Left kidney (tissue), 8 donors: ENCODE data around the gene TTC33. TPM values are rescaled to one million over a fixed set of nuclear protein-coding genes. Genes with fewer than 3 reads are reported as not detected.
"Not testable (repeated sequence)": the region's sequence is repeated elsewhere in the genome, so short reads cannot be mapped to it uniquely, and the experiment has no call there.

Experiments
- DNase-seq: peaks from one replicate; pipeline ENCODE4 v3.0.0-alpha.2; 2013
- long read RNA-seq, 8 donors: transcript quantifications; one replicate each; lab custom pipeline, GENCODE V29; 2026
- polyA plus RNA-seq: library from polyadenylated mRNA; unstranded; fragments of 120-200 nt; gene quantifications from one replicate; pipeline ENCODE4 v1.2.1, GENCODE V29; 2013; ENCODE audit not compliant: insufficient read length

TTC33 gene
- polyA plus RNA-seq = 39.5 TPM
- long read RNA-seq, donor 1, partial matches to known transcripts = 13 of 24 reads
- long read RNA-seq, donor 1, other reads (novel, unspliced or antisense) = 8 of 24 reads
- long read RNA-seq, donor 2, transcript TTC33-201 (5 exons, 2,612 nt) = major isoform, 6 of 13 reads
- long read RNA-seq, donor 2, partial matches to known transcripts = 7 of 13 reads
- long read RNA-seq, donor 2, other reads (novel, unspliced or antisense) = 0 of 13 reads
- long read RNA-seq, donor 3, partial matches to known transcripts = 0 of 8 reads
- long read RNA-seq, donor 3, other reads (novel, unspliced or antisense) = 5 of 8 reads
- long read RNA-seq, donor 4 = 0 reads
- long read RNA-seq, donor 5, transcript TTC33-201 (5 exons, 2,612 nt) = major isoform, 11 of 13 reads
- long read RNA-seq, donor 5, partial matches to known transcripts = 0 of 13 reads
- long read RNA-seq, donor 5, other reads (novel, unspliced or antisense) = 0 of 13 reads
- long read RNA-seq, donor 6, transcript TTC33-201 (5 exons, 2,612 nt) = major isoform, 7 of 39 reads
- long read RNA-seq, donor 6, partial matches to known transcripts = 31 of 39 reads
- long read RNA-seq, donor 6, other reads (novel, unspliced or antisense) = 0 of 39 reads
- long read RNA-seq, donor 7, transcript TTC33-201 (5 exons, 2,612 nt) = major isoform, 10 of 21 reads
- long read RNA-seq, donor 7, partial matches to known transcripts = 11 of 21 reads
- long read RNA-seq, donor 7, other reads (novel, unspliced or antisense) = 0 of 21 reads
- long read RNA-seq, donor 8, partial matches to known transcripts = 5 of 9 reads
- long read RNA-seq, donor 8, other reads (novel, unspliced or antisense) = 0 of 9 reads

GRCh38 chr5:40755407-40756365 lies at the start of gene TTC33:
Gene TTC33 (minus strand): TSS chr5:40755961. CDS start chr5:40747018, 8,943 bp downstream.
- DNase-seq = peak; percentile 95

GRCh38 chr5:40801771-40802562 lies 46.2 kb upstream of the TTC33 start:
- DNase-seq = no peak

- DNase-seq = no peak
These were observed 43.5 kb upstream of the TTC33 start for GRCh38 chr5:40799258-40799657.

- DNase-seq = no peak
These were observed 43.0 kb upstream of the TTC33 start for GRCh38 chr5:40798801-40799210.

- DNase-seq = peak; percentile 88
These were observed 42.4 kb upstream of the TTC33 start, which contains the start of gene PRKAA1 for GRCh38 chr5:40798012-40798800. Gene PRKAA1 (minus strand): TSS chr5:40798374. CDS start chr5:40798189, 185 bp downstream.

- peak; percentile 62 for DNase-seq
These were observed 41.7 kb upstream of the TTC33 start for GRCh38 chr5:40797273-40798011.

- no peak for DNase-seq
These were observed 40.7 kb upstream of the TTC33 start for GRCh38 chr5:40796487-40796889.

- not testable (repeated sequence) for DNase-seq
These were observed 39.1 kb upstream of the TTC33 start for GRCh38 chr5:40794877-40795276.

GRCh38 chr5:40794340-40794739 lies 38.6 kb upstream of the TTC33 start:
- not testable (repeated sequence) for DNase-seq

GRCh38 chr5:40792691-40793090 lies 36.9 kb upstream of the TTC33 start:
- DNase-seq = not testable (repeated sequence)

- no peak for DNase-seq
These were observed 36.0 kb upstream of the TTC33 start for GRCh38 chr5:40791715-40792139.

GRCh38 chr5:40790947-40791593 lies 35.3 kb upstream of the TTC33 start:
- no peak for DNase-seq

- DNase-seq = not testable (repeated sequence)
These were observed 33.2 kb upstream of the TTC33 start for GRCh38 chr5:40788941-40789340.

- DNase-seq = no peak
These were observed 32.2 kb upstream of the TTC33 start for GRCh38 chr5:40787986-40788385.

- DNase-seq = not testable (repeated sequence)
These were observed 30.9 kb upstream of the TTC33 start for GRCh38 chr5:40786664-40787063.

GRCh38 chr5:40784916-40785315 lies 29.2 kb upstream of the TTC33 start:
- DNase-seq = no peak

- DNase-seq = no peak
These were observed 28.4 kb upstream of the TTC33 start for GRCh38 chr5:40784027-40784653.

GRCh38 chr5:40781843-40782409 lies 26.2 kb upstream of the TTC33 start:
- DNase-seq = no peak
